ENCODE data around the gene LARP1.
"Not testable (repeated sequence)": the region's sequence is repeated elsewhere in the genome, so short reads cannot be mapped to it uniquely, and the experiment has no call there.

LARP1 gene

GRCh38 chr5:154830596-154830995 is 75.4 kb downstream of the LARP1 start:
- H3K36me3 ChIP-seq (ENCODE audit: control insufficient read depth in 1 of 2, insufficient read depth in 2 of 2, low read length in 2 of 2), result peaks cover 19 to 42% of the 10 kb centered on the region in 2 donors
- no peaks in the 10 kb centered on the region for H3K9me3 ChIP-seq (ENCODE audit: control insufficient read depth in 1 of 2, low read length in 2 of 2)
- no peak overlapping the region for H3K27ac ChIP-seq (ENCODE audit: low read length)
- H3K27me3 ChIP-seq (ENCODE audit: low read depth, low read length), result no peaks in the 10 kb centered on the region
- peaks cover 9 to 11% of the 10 kb centered on the region in 2 donors for H3K4me1 ChIP-seq (ENCODE audit: control insufficient read depth in 1 of 2, insufficient read depth in 2 of 2, low read length in 2 of 2)
- H3K4me3 ChIP-seq (ENCODE audit: low read depth in 1 of 2, low read length in 2 of 2), result no peak overlapping the region

- no peak overlapping the region for H3K27ac ChIP-seq (ENCODE audit: low read length)
Measured at GRCh38 chr5:154831451-154831850, 76.3 kb downstream of the LARP1 start.

GRCh38 chr5:154832804-154833203 is 77.6 kb downstream of the LARP1 start:
- not testable (repeated sequence) for H3K27ac ChIP-seq (ENCODE audit: low read length); H3K27me3 ChIP-seq (ENCODE audit: low read depth, low read length); H3K4me3 ChIP-seq (ENCODE audit: low read depth in 1 of 2, low read length in 2 of 2); H3K9me3 ChIP-seq (ENCODE audit: control insufficient read depth in 1 of 2, low read length in 2 of 2)
- Histone ChIP-seq H3K4me1 (ENCODE audit: control insufficient read depth in 1 of 2, insufficient read depth in 2 of 2, low read length in 2 of 2) (peaks cover 9 to 11% of the 10 kb centered on the region in 2 donors), H3K36me3 (ENCODE audit: control insufficient read depth in 1 of 2, insufficient read depth in 2 of 2, low read length in 2 of 2) (peaks cover 22 to 32% of the 10 kb centered on the region in 2 donors)

More at GRCh38 chr5:154831451-154831850, 76.3 kb downstream of the LARP1 start:
- H3K4me1 ChIP-seq (ENCODE audit: control insufficient read depth in 1 of 2, insufficient read depth in 2 of 2, low read length in 2 of 2), result peaks cover 9 to 11% of the 10 kb centered on the region in 2 donors
- no peak overlapping the region for H3K4me3 ChIP-seq (ENCODE audit: low read depth in 1 of 2, low read length in 2 of 2)
- no peaks in the 10 kb centered on the region for H3K9me3 ChIP-seq (ENCODE audit: control insufficient read depth in 1 of 2, low read length in 2 of 2)
- H3K27me3 ChIP-seq (ENCODE audit: low read depth, low read length), result no peaks in the 10 kb centered on the region
- peaks cover 19 to 36% of the 10 kb centered on the region in 2 donors for H3K36me3 ChIP-seq (ENCODE audit: control insufficient read depth in 1 of 2, insufficient read depth in 2 of 2, low read length in 2 of 2)

GRCh38 chr5:154834053-154834452 is 78.9 kb downstream of the LARP1 start:
- peaks cover 24 to 29% of the 10 kb centered on the region in 2 donors for H3K36me3 ChIP-seq (ENCODE audit: control insufficient read depth in 1 of 2, insufficient read depth in 2 of 2, low read length in 2 of 2)
- no peaks in the 10 kb centered on the region for H3K27me3 ChIP-seq (ENCODE audit: low read depth, low read length)
- peaks cover 9 to 11% of the 10 kb centered on the region in 2 donors for H3K4me1 ChIP-seq (ENCODE audit: control insufficient read depth in 1 of 2, insufficient read depth in 2 of 2, low read length in 2 of 2)
- H3K9me3 ChIP-seq (ENCODE audit: control insufficient read depth in 1 of 2, low read length in 2 of 2), result no peaks in the 10 kb centered on the region
- H3K4me3 ChIP-seq (ENCODE audit: low read depth in 1 of 2, low read length in 2 of 2), result peak overlapping the region in 1 of 2 donors; percentile 52
- no peak overlapping the region for H3K27ac ChIP-seq (ENCODE audit: low read length)

- H3K27me3 ChIP-seq (ENCODE audit: low read depth, low read length); H3K9me3 ChIP-seq (ENCODE audit: control insufficient read depth in 1 of 2, low read length in 2 of 2); H3K27ac ChIP-seq (ENCODE audit: low read length); H3K4me3 ChIP-seq (ENCODE audit: low read depth in 1 of 2, low read length in 2 of 2): not testable (repeated sequence)
- Histone ChIP-seq H3K4me1 (ENCODE audit: control insufficient read depth in 1 of 2, insufficient read depth in 2 of 2, low read length in 2 of 2) (peaks cover 9 to 11% of the 10 kb centered on the region in 2 donors), H3K36me3 (ENCODE audit: control insufficient read depth in 1 of 2, insufficient read depth in 2 of 2, low read length in 2 of 2) (peaks cover 8 to 13% of the 10 kb centered on the region in 2 donors)
Measured at GRCh38 chr5:154835701-154836052, 80.5 kb downstream of the LARP1 start.

GRCh38 chr5:154836225-154836624 is 81.0 kb downstream of the LARP1 start:
- Histone ChIP-seq H3K9me3 (ENCODE audit: control insufficient read depth in 1 of 2, low read length in 2 of 2) (no peaks in the 10 kb centered on the region), H3K36me3 (ENCODE audit: control insufficient read depth in 1 of 2, insufficient read depth in 2 of 2, low read length in 2 of 2) (peaks cover 6 to 8% of the 10 kb centered on the region in 2 donors), H3K4me3 (ENCODE audit: low read depth in 1 of 2, low read length in 2 of 2) (no peak overlapping the region), H3K4me1 (ENCODE audit: control insufficient read depth in 1 of 2, insufficient read depth in 2 of 2, low read length in 2 of 2) (peaks cover 13 to 14% of the 10 kb centered on the region in 2 donors), H3K27me3 (ENCODE audit: low read depth, low read length) (no peaks in the 10 kb centered on the region), H3K27ac (ENCODE audit: low read length) (no peak overlapping the region)

- Histone ChIP-seq H3K27me3 (ENCODE audit: low read depth, low read length) (no peaks in the 10 kb centered on the region), H3K9me3 (ENCODE audit: control insufficient read depth in 1 of 2, low read length in 2 of 2) (no peaks in the 10 kb centered on the region), H3K4me3 (ENCODE audit: low read depth in 1 of 2, low read length in 2 of 2) (no peak overlapping the region), H3K4me1 (ENCODE audit: control insufficient read depth in 1 of 2, insufficient read depth in 2 of 2, low read length in 2 of 2) (peaks cover 14% of the 10 kb centered on the region in 2 donors), H3K36me3 (ENCODE audit: control insufficient read depth in 1 of 2, insufficient read depth in 2 of 2, low read length in 2 of 2) (peaks cover 6 to 8% of the 10 kb centered on the region in 2 donors), H3K27ac (ENCODE audit: low read length) (peak overlapping the region; percentile 1)
Measured at GRCh38 chr5:154837009-154837901, 82.1 kb downstream of the LARP1 start.

- no peak overlapping the region for H3K4me3 ChIP-seq (ENCODE audit: low read depth in 1 of 2, low read length in 2 of 2)
- H3K4me1 ChIP-seq (ENCODE audit: control insufficient read depth in 1 of 2, insufficient read depth in 2 of 2, low read length in 2 of 2), result peaks cover 5 to 7% of the 10 kb centered on the region in 2 donors
- peaks cover 6 to 8% of the 10 kb centered on the region in 2 donors for H3K36me3 ChIP-seq (ENCODE audit: control insufficient read depth in 1 of 2, insufficient read depth in 2 of 2, low read length in 2 of 2)
- no peaks in the 10 kb centered on the region for H3K27me3 ChIP-seq (ENCODE audit: low read depth, low read length)
- H3K9me3 ChIP-seq (ENCODE audit: control insufficient read depth in 1 of 2, low read length in 2 of 2), result no peaks in the 10 kb centered on the region
- H3K27ac ChIP-seq (ENCODE audit: low read length), result no peak overlapping the region
Measured at GRCh38 chr5:154840435-154841272, 85.5 kb downstream of the LARP1 start.

GRCh38 chr5:154841273-154841661 is 86.1 kb downstream of the LARP1 start:
- H3K4me1 ChIP-seq (ENCODE audit: control insufficient read depth in 1 of 2, insufficient read depth in 2 of 2, low read length in 2 of 2), result peaks cover 5 to 10% of the 10 kb centered on the region in 2 donors
- H3K27me3 ChIP-seq (ENCODE audit: low read depth, low read length), result no peaks in the 10 kb centered on the region
- no peak overlapping the region for H3K27ac ChIP-seq (ENCODE audit: low read length)
- H3K36me3 ChIP-seq (ENCODE audit: control insufficient read depth in 1 of 2, insufficient read depth in 2 of 2, low read length in 2 of 2), result peaks cover 6 to 8% of the 10 kb centered on the region in 2 donors
- H3K9me3 ChIP-seq (ENCODE audit: control insufficient read depth in 1 of 2, low read length in 2 of 2), result no peaks in the 10 kb centered on the region
- H3K4me3 ChIP-seq (ENCODE audit: low read depth in 1 of 2, low read length in 2 of 2), result no peak overlapping the region

- H3K9me3 ChIP-seq (ENCODE audit: control insufficient read depth in 1 of 2, low read length in 2 of 2), result no peaks in the 10 kb centered on the region
- H3K36me3 ChIP-seq (ENCODE audit: control insufficient read depth in 1 of 2, insufficient read depth in 2 of 2, low read length in 2 of 2), result peaks cover 1% of the 10 kb centered on the region in 2 donors
- H3K4me1 ChIP-seq (ENCODE audit: control insufficient read depth in 1 of 2, insufficient read depth in 2 of 2, low read length in 2 of 2), result peaks cover 5 to 10% of the 10 kb centered on the region in 2 donors
- no peak overlapping the region for H3K4me3 ChIP-seq (ENCODE audit: low read depth in 1 of 2, low read length in 2 of 2)
- H3K27ac ChIP-seq (ENCODE audit: low read length), result no peak overlapping the region
- H3K27me3 ChIP-seq (ENCODE audit: low read depth, low read length), result no peaks in the 10 kb centered on the region
Measured at GRCh38 chr5:154842689-154843530, 87.7 kb downstream of the LARP1 start.

All from muscle layer of duodenum (tissue), 2 donors.